ENCODE results near the gene RITA1. TPM values are rescaled to one million over a fixed set of nuclear protein-coding genes. Genes with fewer than 3 reads are reported as not detected.
A peak's percentile ranks its signal among the peaks of the same experiment; 100 is the strongest.

Gene RITA1
- total RNA-seq, 2 donors from 2014 or later: 12.2 to 26.9 TPM

- Histone ChIP-seq H3K9me3 (no peaks in the 10 kb centered on the region), H3K4me1 (ENCODE audit: control insufficient read depth in 1 of 2, low read depth in 2 of 2) (peaks cover 68 to 90% of the 10 kb centered on the region in 2 donors), H3K36me3 (peaks cover 17% of the 10 kb centered on the region), H3K27me3 (replicated peaks; ENCODE audit: insufficient read depth) (no peaks in the 10 kb centered on the region), H3K27ac (peak overlapping the region; percentile 85 to 89), H3K4me3 (no peak overlapping the region)
- no peak for ATAC-seq (ENCODE audit: insufficient number of reproducible peaks, low FRiP score, low read depth)
- DNase-seq (ENCODE audit: low spot score): no peak
- TF ChIP-seq CTCF (IDR thresholded peaks at IDR 0.05): no peak
Observed at GRCh38 chr12:113233967-113234366, 48.4 kb downstream of the RITA1 start.

GRCh38 chr12:113234483-113234882 lies 49.0 kb downstream of the RITA1 start:
- Histone ChIP-seq H3K4me1 (ENCODE audit: control insufficient read depth in 1 of 2, low read depth in 2 of 2) (peaks cover 69 to 90% of the 10 kb centered on the region in 2 donors), H3K27me3 (replicated peaks; ENCODE audit: insufficient read depth) (no peaks in the 10 kb centered on the region), H3K27ac (peak overlapping the region; percentile 83 to 85), H3K9me3 (no peaks in the 10 kb centered on the region), H3K36me3 (peaks cover 17% of the 10 kb centered on the region), H3K4me3 (no peak overlapping the region)
- no peak for DNase-seq (ENCODE audit: low spot score)
- no peak for ATAC-seq (ENCODE audit: insufficient number of reproducible peaks, low FRiP score, low read depth)
- no peak for TF ChIP-seq CTCF (IDR thresholded peaks at IDR 0.05)

GRCh38 chr12:113235976-113236375 lies 50.5 kb downstream of the RITA1 start:
- TF ChIP-seq CTCF (IDR thresholded peaks at IDR 0.05): no peak
- H3K27me3 ChIP-seq (replicated peaks; ENCODE audit: insufficient read depth): no peaks in the 10 kb centered on the region
- no peak for ATAC-seq (ENCODE audit: insufficient number of reproducible peaks, low FRiP score, low read depth)
- H3K9me3 ChIP-seq: no peaks in the 10 kb centered on the region
- peaks cover 5% of the 10 kb centered on the region for H3K36me3 ChIP-seq
- peaks cover 64 to 94% of the 10 kb centered on the region in 2 donors for H3K4me1 ChIP-seq (ENCODE audit: control insufficient read depth in 1 of 2, low read depth in 2 of 2)
- DNase-seq (ENCODE audit: low spot score): no peak
- H3K27ac ChIP-seq: peak overlapping the region; percentile 83 to 85
- no peak overlapping the region for H3K4me3 ChIP-seq

- H3K4me1 ChIP-seq (ENCODE audit: control insufficient read depth in 1 of 2, low read depth in 2 of 2): peaks cover 63 to 94% of the 10 kb centered on the region in 2 donors
- no peak for ATAC-seq (ENCODE audit: insufficient number of reproducible peaks, low FRiP score, low read depth)
- H3K27ac ChIP-seq: peak overlapping the region; percentile 83 to 85
- no peak for TF ChIP-seq CTCF (IDR thresholded peaks at IDR 0.05)
- no peak overlapping the region for H3K4me3 ChIP-seq
- no peaks in the 10 kb centered on the region for H3K27me3 ChIP-seq (replicated peaks; ENCODE audit: insufficient read depth)
- no peak for DNase-seq (ENCODE audit: low spot score)
- no peaks in the 10 kb centered on the region for H3K36me3 ChIP-seq
- H3K9me3 ChIP-seq: no peaks in the 10 kb centered on the region
Observed at GRCh38 chr12:113236539-113237399, 51.2 kb downstream of the RITA1 start.

GRCh38 chr12:113237748-113238147 lies 52.2 kb downstream of the RITA1 start:
- peaks cover 61 to 94% of the 10 kb centered on the region in 2 donors for H3K4me1 ChIP-seq (ENCODE audit: control insufficient read depth in 1 of 2, low read depth in 2 of 2)
- ATAC-seq (ENCODE audit: insufficient number of reproducible peaks, low FRiP score, low read depth) (no peak), DNase-seq (ENCODE audit: low spot score) (no peak)
- TF ChIP-seq CTCF (IDR thresholded peaks at IDR 0.05): no peak
- no peaks in the 10 kb centered on the region for H3K27me3 ChIP-seq (replicated peaks; ENCODE audit: insufficient read depth)
- no peaks in the 10 kb centered on the region for H3K36me3 ChIP-seq
- H3K27ac ChIP-seq: peak overlapping the region; percentile 83 to 85
- H3K9me3 ChIP-seq: no peaks in the 10 kb centered on the region
- no peak overlapping the region for H3K4me3 ChIP-seq
